NCI-H1092 (cell line): Measurements from ENCODE around the gene ACACA.

Experiments
- DNase-seq: peaks from one replicate; lab custom pipeline; 2025; lab: John Stamatoyannopoulos, UW

Gene ACACA

DNA sequence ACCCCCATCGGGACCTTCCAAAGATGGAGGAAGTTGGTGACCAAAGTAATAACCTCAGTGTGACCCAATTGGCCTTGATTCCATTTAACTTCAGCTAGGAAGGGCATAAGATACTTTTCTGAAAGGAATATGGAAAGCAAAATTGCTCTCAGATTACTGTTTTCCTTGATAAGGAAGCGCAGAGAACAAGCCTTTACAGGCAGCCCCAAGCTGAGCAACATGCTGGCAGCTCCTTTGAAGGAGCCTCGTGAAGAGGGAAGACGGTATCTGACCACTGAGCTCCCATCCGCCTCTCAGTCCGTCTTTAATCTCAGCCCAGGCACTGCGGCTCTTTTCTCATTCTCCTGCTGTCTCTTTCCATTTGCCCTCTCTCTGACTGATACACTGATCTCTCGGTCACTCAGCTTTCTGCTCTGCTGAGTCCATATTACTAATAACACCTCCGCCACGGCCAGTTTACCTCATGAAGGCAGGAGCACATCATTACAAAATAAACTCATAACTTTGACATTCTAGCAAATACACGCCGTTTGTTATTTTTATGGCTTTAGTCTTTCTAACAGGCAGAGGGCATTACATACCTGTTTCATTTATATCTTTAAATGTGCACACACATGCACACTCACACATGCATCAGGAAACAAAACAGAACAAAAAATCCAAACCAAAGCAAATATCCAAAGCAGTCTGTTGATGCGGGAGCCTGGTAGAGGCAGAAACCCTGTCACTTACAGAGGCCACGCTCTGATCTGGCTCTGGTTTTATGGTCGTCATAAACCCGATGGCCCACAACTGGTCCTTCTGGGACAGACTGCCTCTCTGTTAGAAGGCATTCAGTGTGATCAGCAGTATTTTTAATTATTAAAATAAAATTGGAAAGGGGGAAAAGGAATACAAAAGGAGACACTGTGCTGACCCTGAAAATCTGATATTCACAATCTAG, 274.7 kb downstream of the ACACA start:
- DNase-seq: no peak

GRCh38 chr17:37130984-37131446, 275.6 kb downstream of the ACACA start:
- DNase-seq: no peak

DNA sequence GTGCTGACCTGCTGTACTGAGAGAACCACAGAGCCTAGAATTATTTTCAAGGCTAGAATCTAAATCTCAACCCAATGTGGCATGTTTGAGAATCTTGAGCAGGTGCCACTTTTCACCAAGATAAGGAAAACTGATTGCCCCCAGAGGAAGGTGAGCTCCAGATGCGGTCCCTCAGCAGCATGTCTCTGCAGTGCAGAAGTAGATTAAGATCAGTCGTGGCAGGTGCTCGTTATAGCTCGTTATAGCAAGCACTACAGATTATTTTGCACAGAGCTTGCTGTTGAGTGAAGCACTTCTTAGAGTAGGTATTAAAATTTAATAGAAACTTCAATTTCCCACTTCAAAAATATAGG, 281.8 kb downstream of the ACACA start:
- no peak for DNase-seq

DNA sequence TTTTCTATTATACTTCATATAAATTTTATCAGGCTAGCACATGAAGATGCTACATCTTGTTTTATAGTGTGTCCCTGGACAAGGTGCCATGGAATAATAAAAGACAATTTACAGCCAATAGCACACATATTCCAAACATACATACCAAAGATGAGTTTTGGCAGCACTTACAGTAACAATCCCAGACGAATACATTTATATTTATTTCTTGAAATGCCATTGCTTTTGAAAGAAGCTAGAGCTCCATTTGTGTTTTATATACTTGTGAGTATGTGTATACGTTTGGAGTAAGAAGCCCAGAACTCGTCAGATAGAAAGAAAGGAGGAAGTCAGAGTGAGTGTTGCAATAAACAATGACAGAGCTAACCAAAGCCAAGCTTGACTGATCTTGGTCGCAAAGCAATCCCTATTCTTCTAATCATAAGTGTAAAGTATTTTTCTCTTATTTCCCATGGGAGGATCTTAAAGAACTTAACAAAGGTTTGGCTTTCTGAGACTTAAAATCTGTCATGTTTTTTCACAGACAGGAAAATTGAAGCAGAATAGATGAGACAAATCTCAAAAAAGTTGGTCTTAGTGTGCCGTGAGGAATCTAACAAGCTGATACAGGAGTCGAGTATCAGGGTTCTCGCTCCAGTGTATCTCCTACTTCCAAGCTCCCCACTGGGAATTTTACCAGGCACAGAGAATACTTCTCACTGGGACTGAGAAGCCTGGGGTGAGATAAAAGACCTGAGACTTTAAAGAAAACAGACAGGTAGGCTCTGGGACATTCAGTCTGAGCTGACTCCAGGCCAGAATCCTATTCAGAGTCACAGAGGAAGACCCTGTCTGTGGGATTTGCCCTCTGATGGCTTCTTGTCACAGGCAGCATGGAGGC, 282.5 kb downstream of the ACACA start:
- no peak for DNase-seq

DNA sequence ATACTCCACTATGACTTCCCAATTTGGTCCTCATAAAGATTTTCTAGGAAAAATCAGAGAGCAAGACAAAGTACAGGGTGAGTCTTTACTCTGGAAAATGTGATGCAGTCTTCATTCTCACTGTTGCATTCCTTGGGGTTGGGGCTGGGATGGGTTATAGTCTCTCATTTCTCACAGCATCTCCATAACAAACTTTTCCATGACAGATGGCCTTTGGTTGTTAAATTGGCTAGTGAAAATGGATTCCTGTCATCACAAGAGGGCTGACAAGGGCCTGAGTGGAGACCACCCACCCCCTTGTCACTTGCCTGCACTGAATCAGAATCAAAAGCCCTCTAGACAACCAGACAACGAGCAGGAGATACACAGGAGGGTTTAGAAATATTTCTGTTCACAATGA, 283.2 kb downstream of the ACACA start:
- no peak for DNase-seq

GRCh38 chr17:37121616-37122015, 285.0 kb downstream of the ACACA start:
- no peak for DNase-seq

DNA sequence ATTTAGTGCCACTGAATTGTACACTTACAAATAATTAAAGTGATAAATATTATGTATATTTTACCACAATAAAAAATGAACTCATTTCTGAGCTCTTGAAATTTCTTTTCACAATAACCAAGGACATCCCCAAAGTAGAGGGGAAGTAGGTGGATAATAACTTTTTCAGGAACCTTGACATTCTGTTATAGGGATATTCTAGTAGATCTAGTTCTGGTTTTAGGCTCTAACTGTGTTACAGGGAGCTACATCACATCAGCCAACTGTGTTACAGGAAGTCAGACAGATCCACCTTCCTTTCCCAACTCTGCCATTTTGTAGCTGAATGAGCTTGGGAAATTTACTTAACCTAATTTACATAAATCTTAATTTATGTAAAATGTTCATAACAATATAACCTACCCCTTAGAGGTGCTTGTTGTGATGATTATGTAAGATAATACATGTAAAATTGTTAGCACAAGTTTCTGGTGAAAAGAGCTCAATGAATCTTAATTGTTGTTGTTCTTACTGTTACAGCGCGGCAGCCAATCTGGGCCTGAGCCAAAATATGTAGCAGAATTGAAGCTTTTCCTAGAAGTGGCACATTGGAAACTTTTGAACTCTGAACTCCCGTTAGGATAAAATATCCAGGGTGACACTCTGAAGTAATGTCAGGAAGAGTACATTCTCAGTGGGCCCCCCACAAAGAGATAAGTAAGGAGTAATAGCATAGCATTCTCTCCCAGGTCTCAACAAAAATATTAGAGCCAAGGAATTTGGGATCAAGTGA, 288.1 kb downstream of the ACACA start:
- DNase-seq: no peak

DNA sequence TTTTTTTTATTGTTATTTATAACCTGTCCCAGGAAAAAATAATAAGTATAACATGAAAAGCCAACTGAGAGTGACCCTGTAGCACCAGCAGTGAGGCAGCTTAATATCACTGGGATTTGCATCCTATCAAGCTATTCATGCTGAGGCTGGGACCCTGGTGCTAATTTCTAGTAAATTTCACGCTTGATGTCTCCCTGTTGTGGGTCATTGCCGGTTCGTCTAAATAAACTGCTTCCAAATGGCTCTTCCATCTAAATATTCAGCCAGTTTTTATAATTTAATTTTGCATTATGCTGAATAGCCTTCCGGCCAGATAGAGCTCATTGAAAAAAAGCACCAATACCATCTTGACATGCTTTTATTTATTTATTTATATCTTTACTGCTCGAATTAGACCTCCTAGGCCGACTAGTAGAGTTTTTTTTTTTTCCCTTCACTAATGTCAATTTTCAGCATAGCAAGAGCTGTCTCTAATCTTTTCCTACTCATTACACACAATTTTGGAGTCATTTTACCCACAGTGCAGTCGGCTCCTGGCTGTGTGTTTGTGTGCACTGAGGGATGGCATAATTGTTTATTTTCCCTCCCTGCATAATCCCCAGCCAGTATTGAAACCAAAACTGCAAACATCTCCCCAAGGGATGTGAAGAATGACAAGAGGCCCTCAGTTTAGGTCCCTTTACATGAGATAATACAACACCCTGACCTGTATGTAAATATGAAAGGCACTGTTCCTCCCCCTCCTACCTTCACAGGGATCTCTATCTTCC, 289.1 kb downstream of the ACACA start:
- DNase-seq: no peak

DNA sequence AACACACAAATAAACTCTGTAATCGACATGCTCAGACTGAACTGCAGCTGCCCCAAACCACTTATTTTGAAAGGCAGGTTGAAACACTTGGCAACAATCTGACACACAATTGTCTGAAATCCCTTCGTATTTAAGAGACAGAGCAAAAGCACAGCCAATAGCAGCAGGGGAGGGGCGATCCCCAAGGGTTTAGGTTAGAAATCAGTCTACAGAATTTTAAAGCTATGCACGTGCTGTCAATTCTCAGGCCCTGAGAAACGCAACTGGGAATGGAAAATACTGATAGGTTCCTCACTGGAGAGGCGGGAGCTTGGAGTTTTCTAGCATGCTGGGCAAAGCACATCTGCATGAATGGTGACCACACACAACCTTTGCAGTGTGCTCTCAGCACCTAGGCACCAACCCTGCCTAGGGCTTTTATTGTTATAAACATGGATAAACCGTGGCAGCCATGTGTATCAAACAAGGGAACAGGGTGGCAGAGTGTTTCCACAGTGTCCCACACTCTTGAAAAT, 289.9 kb downstream of the ACACA start:
- DNase-seq: no peak

GRCh38 chr17:37111329-37111728, 295.3 kb downstream of the ACACA start:
- no peak for DNase-seq

DNA sequence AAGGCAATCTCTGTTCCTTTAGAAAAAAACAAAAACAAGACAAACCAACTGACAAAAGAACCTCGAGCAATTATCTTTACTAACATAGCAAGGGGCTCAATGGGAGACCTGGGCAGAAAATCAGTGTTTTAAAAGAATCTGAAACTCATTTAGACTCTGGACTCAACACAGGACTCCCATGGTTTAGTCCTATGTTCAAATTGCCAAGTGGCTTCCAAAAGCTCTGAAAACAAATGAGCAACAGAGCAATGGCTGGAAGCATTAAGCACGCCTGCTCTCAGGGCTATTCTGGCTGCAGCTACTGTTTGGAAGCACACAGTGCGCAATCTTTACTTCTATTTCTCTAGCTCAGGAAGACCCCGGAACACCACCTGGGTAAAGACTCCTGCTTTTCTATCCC, 295.9 kb downstream of the ACACA start:
- no peak for DNase-seq

DNA sequence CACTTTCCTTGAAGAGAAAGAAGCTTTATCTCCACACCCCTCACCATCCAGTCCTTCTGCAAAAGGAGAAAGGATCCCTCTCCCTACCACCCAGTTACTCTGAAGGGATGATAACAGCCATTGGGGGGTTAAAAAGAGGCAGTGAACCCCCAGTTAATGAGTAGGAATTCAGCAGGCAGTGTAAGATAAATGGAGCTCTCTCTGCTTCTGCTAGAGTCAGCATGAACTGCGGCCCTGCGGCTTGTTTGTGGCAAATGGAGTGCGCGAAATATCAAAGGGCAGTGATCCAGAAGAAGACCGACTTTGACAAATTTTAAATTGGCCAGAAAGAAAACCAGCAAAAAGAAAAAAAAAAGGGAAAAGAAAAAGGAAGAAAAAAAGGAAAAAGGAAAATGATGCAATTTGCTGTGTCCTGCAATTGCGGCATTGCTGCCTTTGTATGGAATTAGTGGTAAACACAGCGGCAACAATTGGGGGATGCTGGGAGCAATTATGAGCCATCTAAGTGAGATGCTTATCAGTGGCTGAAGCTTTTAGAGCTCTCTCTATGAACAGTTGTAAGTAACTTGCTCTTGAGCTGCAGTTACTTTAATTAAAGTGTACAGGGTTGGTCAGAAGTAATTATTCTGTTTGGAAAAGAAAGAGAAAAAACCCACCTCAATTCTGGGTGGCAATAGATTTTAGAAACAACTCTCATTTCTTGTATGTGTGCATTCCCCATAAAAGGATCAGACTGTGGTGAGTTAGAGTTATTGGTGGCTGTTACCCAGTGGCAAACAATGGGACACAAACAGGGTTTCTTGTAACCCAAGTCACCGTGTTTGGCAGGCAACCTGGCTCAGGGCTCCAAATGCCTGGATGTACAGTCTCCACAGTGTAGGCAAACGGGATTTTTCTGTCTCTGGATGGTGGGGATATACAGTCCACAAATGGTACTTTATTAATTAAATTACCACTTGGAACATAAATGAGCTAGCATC, 296.6 kb downstream of the ACACA start:
- no peak for DNase-seq

- no peak for DNase-seq
Observed at GRCh38 chr17:37109106-37109505, 297.5 kb downstream of the ACACA start.

GRCh38 chr17:37107406-37108083, 299.1 kb downstream of the ACACA start:
- no peak for DNase-seq

GRCh38 chr17:37106049-37106448, 300.6 kb downstream of the ACACA start:
- DNase-seq: no peak

DNA sequence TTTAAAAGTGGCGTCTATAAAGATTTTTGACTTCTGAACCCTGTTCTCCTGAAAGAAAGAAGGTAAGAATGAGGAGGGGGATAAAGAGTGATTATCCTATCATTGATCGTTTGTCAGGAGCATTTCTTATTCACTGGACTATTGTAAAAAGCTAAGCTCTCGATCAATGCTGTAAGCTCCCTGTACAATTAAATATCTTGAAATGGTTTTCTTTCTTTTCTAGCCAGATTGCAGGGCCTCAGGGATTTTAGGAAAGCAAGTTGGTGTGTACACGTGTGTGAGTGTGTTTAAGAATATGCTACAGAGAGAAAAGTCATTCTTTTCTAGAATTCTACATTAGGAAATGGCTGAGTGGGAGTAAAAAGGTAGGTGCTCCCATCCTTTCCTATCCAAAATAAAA, 303.4 kb downstream of the ACACA start:
- no peak for DNase-seq

GRCh38 chr17:37101306-37101705, 305.3 kb downstream of the ACACA start:
- no peak for DNase-seq

GRCh38 chr17:37100231-37100630, 306.4 kb downstream of the ACACA start:
- DNase-seq: no peak

- DNase-seq: no peak
Observed at GRCh38 chr17:37098910-37099664, 307.5 kb downstream of the ACACA start.
